ENCODE data around the gene BMPR2.
"Not testable (repeated sequence)": the region's sequence is repeated elsewhere in the genome, so short reads cannot be mapped to it uniquely, and the experiment has no call there.

The BMPR2 gene

DNA sequence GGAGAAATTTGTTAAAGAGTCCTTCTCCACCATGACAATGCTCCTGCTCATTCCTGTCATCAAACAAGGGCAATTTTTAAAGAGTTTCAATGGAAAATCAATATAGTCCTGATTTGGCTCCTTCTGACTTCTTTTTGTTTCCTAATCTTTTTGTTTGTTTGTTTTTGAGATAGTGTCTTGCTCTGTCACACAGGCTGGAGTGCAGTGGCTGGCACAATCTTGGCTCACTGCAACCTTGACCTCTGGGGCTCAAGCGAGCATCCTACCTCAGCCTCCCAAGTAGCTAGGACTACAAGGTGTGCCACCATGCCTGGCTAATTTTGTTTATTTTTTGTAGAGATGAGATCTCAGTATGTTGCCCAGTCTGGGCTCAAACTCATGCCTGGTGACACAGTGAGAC lies 58.3 kb downstream of the BMPR2 start:
- in situ Hi-C loops (cut with HindIII; ENCODE audit: low pct_ligation_motif_present, low pct_unique_long_range_greater_than_20kb, low sequenced_read_pairs) = no loop called here

DNA sequence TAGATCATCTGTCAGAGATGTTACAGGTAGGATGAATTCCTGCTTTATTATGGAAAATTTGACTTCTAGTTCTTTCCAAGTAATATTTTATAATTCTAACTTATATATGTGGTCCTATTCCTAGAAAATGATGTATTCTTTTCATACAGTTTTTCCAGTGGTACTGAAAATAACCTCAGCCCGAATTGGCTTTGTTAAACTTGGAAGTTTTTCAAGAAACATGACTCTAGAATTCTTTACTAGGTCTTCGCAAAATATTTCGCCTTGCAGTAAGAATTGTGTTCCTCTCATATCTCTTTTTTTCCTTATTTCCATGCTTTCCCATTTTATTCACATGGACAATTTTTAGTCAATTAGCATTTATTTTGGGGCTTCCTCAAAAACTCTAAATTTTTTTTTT lies 60.5 kb downstream of the BMPR2 start:
- no peak for DNase-seq
- in situ Hi-C loops (cut with HindIII; ENCODE audit: low pct_ligation_motif_present, low pct_unique_long_range_greater_than_20kb, low sequenced_read_pairs) = no loop called here

More for the DNA sequence above, 58.3 kb downstream of the BMPR2 start:
- DNase-seq = no peak

DNA sequence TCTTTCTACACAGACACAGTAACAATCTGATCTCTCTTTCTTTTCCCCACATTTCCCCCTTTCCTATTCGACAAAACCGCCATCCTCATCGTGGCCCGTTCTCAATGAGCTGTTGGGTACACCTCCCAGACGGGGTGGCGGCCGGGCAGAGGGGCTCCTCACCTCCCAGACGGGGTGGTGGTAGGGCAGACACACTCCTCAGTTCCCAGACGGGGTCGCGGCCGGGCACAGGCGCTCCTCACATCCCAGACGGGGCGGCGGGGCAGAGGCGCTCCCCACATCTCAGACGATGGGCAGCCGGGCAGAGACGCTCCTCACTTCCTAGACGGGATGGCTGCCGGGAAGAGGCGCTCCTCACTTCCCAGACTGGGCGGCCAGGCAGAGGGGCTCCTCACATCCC lies 64.0 kb downstream of the BMPR2 start:
- in situ Hi-C loops (cut with HindIII; ENCODE audit: low pct_ligation_motif_present, low pct_unique_long_range_greater_than_20kb, low sequenced_read_pairs); DNase-seq: not testable (repeated sequence)

DNA sequence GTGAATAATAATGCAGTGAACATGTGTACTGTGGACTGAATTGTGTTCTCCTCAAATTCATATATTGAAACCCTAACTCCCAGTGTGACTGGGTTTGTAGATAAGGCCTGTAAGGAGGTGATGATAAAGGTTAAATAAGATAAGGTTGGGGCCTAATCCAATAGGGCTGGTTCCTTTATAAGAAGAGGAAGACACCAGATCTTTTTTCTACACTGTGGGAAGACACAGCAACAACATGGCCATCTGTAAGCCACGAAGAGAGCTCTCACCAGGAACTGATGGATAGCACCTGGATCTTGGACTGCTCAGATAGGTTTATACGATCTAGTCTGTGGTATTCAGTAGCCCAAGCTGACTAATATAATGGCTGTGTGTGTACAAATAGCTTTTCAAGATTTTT lies 66.8 kb downstream of the BMPR2 start:
- no peak for DNase-seq
- in situ Hi-C loops (cut with HindIII; ENCODE audit: low pct_ligation_motif_present, low pct_unique_long_range_greater_than_20kb, low sequenced_read_pairs) = no loop called here

DNA sequence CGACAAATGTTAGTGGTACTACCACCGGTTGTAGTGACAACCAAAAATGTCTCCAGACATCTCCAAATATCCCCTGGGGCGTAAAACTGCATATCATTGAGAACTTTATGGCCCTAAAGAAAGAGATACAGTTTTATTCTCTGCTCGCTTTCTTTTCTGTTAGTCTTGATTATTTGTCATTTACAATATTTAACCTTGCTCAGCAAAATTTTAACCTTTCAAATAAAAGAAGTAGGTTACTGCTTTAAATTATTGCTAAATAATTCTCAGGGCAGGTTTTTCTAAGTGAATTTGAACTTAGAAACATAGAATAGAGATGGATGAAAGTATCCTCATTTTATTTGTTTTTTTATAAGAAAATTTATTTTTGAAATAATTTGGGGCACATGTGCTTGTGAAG lies 67.9 kb downstream of the BMPR2 start:
- in situ Hi-C loops (cut with HindIII; ENCODE audit: low pct_ligation_motif_present, low pct_unique_long_range_greater_than_20kb, low sequenced_read_pairs) = no loop called here
- no peak for DNase-seq

DNA sequence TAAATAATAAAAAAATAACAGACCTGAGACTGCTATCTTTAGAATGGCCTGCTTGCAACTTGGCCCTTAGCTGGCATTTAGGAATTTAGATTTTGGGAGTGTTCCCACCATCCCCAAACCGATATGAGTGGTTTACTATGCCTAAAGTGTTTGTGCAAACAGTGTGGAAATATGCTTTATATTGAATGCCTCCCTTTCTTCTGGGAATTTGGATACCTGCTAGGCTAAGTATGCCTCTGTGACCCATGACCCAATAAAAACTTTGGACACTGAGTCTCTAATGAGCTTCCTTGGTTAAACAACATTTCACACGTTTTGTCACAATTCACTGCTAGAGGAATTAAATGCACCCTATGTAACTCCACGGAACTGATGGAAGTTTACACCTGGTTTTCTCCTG lies 73.2 kb downstream of the BMPR2 start:
- in situ Hi-C loops (cut with HindIII; ENCODE audit: low pct_ligation_motif_present, low pct_unique_long_range_greater_than_20kb, low sequenced_read_pairs) = no loop called here
- no peak for DNase-seq

DNA sequence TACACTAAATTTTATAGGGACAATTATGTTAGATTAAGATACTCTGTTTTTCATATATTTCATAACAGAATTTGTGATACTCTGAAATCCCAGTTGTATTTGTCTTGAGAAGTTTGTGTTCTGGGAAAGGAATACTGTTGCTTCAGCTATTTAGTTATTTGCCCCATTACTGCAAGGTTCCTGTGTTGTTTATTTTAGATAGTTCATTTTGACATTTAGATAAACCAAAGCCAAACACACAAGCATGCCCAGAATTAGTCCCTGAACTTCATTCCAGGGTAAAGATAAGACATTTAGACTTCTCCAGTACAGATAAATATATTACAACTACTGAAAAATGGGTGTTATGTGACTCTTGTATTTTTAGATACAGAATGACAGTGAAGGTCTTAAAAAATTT lies 74.7 kb downstream of the BMPR2 start:
- no peak for DNase-seq
- in situ Hi-C loops (cut with HindIII; ENCODE audit: low pct_ligation_motif_present, low pct_unique_long_range_greater_than_20kb, low sequenced_read_pairs) = no loop called here

DNA sequence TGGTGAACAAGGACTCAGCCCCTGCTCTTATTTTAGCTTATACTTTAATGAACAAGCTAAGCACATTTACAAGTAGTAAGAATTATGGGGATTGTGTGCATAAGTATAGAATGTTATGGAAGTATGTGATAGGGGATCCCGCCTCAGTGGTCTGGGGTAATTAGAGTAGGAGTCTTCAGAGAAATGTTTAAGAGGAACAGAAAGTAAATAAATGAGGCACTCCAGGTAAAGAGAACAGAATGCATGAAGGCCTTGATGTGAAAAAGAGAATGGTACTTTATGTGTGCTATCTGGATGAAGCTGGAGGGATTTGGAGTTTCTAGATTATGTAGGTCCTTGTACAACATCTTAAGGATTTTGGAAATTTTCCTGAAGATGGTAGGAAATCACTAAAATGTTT lies 76.6 kb downstream of the BMPR2 start:
- no peak for DNase-seq
- in situ Hi-C loops (cut with HindIII; ENCODE audit: low pct_ligation_motif_present, low pct_unique_long_range_greater_than_20kb, low sequenced_read_pairs) = no loop called here

DNA sequence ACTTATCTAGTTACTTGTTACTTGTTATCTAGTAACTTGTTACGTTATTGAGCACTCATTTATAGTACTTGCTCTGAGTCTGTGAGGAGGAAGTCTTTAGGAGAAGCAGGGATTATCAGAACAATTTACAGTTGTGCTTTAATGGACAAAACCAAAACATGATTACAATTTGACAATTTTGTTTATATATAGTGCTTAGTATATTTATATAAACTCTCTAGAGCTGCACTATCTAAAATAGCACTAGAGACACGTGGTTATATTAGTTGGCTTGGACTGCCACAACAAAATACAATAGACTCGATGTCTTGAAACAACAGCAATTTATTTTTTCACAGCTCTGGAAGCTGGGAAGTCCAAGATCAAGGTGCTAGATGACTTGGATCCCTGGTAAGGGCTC lies 78.4 kb downstream of the BMPR2 start:
- DNase-seq = no peak
- in situ Hi-C loops (cut with HindIII; ENCODE audit: low pct_ligation_motif_present, low pct_unique_long_range_greater_than_20kb, low sequenced_read_pairs) = no loop called here

DNA sequence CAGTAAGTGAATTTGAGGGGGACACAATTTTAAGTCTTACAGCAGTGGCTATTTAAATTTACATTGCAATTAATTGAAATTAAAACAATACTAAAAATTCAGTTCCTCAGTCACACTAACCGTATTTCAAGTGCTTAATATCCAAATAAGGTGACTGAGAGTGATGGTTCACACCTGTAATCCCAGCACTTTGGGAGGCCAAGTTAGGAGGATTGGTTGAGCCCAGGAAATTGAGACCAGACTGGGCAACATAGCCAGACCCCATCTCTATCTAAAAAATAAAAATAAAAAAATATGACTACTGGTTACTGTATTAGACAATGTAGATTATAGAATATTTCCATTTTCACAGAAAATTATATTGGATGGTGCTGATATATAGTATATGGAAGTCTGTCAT lies 79.0 kb downstream of the BMPR2 start:
- no peak for DNase-seq
- in situ Hi-C loops (cut with HindIII; ENCODE audit: low pct_ligation_motif_present, low pct_unique_long_range_greater_than_20kb, low sequenced_read_pairs) = no loop called here

DNA sequence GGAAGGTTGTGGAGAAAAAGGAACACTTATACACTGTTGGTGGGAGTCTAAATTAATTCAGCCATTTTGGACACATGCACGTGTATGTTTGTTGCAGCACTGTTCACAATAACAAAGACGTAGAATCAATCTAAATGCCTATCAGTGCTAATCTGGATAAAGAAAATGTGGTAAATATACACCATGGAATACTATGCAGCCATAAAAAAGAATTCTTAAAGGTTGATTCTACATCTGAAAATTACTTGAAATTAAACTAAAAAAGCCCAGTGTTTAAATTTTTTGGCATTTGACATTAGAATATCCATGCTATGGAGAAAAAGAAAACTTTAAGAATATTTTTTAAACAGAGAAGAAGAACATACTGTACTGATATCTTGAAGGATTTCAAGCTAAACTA lies 84.0 kb downstream of the BMPR2 start:
- in situ Hi-C loops (cut with HindIII; ENCODE audit: low pct_ligation_motif_present, low pct_unique_long_range_greater_than_20kb, low sequenced_read_pairs) = no loop called here

DNA sequence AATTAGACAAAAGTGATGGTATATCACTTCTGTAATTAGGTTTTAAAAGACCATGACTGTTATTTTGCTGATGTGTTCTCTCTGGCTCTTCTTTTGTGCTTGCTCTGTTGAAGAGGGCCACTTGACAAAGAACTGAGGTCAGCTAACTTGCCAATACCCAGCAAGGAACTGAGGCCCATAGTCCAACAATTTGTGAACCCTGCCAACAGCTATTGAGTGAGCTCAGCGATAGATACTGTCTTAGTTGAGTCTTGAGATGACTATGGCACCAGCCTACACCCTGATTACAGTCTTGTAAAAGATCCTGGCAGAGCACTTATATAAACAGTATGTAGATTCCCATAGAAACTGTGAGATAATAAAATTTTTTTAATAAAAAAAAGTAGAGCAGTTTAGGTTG lies 103.0 kb downstream of the BMPR2 start:
- in situ Hi-C loops (cut with HindIII; ENCODE audit: low pct_ligation_motif_present, low pct_unique_long_range_greater_than_20kb, low sequenced_read_pairs) = no loop called here
- no peak for DNase-seq

More for the DNA sequence above, 84.0 kb downstream of the BMPR2 start:
- DNase-seq = no peak

DNA sequence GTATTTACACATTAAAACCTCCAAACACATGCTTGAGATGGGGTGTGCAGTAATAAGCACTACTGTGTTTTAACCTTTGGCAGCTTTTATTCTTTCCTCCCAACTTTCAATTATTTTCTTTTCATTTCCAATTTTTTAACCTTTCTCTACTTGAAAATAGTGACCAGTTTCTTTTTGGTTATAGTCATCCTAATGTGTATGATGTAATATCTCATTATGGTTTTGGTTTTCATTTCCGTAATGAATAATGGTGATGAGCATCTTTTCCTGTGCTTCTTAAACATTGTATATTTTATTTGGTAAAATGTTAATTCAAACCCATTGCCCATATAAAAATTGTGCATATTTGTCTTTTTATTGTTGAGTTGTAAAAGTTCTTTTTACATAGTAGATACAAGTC lies 103.5 kb downstream of the BMPR2 start:
- in situ Hi-C loops (cut with HindIII; ENCODE audit: low pct_ligation_motif_present, low pct_unique_long_range_greater_than_20kb, low sequenced_read_pairs) = no loop called here
- no peak for DNase-seq

DNA sequence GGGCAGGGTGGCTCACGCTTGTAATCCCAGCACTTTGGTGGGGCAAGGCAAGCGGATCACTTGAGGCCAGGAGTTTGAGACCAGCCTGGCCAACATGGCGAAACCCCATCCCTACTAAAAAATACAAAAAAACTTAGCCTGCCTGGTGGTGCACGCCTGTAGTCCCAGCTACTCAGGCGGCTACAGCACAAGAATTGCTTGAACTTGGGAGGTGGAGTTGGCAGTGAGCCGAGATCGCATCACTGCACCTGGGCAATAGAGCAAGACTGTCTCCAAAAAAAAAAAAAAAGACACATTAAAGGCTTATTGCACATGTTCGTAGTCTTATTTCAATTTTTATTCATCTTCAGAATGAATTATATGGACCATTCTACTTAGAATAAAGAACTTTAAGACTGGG lies 110.2 kb downstream of the BMPR2 start:
- peak; percentile 43 for DNase-seq
- in situ Hi-C loops (cut with HindIII; ENCODE audit: low pct_ligation_motif_present, low pct_unique_long_range_greater_than_20kb, low sequenced_read_pairs) = no loop called here

DNA sequence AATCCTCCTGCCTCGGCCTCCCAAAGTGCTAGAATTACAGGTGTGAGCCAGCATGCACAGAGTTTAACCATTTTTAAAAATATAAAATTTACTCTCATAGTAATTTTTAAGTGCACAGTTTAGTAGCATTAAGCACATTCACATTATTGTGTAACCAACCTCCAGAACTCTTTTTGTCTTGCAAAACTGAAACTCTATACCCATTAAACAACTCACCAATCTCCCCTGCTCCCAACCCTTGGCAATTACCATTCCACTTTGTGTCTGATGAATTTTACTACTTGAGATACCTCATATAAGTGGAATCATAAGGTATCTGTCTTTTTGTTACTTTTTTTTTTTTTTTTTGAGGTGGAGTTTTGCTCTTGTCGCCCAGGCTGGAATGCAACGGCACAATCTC lies 112.5 kb downstream of the BMPR2 start:
- in situ Hi-C loops (cut with HindIII; ENCODE audit: low pct_ligation_motif_present, low pct_unique_long_range_greater_than_20kb, low sequenced_read_pairs) = no loop called here
- no peak for DNase-seq

DNA sequence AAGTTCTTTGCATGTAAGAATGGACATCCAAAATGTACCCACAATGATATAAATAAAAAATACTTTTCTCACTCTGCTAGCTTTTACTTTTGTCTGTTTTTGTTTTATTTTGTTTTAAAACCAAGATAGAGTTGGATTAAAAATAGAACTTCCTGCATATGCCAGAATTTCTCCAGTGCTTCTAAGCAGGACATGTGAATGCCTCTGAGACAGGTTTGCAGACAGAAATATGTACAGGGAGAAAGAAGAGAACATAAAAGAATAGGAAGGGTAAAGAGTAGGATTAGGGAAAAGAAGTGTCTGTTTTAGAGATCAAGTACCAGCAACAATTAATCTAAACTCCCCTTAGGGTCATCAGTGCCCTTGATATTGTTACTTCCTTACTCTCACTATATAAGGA lies 114.4 kb downstream of the BMPR2 start:
- in situ Hi-C loops (cut with HindIII; ENCODE audit: low pct_ligation_motif_present, low pct_unique_long_range_greater_than_20kb, low sequenced_read_pairs) = no loop called here
- no peak for DNase-seq

DNA sequence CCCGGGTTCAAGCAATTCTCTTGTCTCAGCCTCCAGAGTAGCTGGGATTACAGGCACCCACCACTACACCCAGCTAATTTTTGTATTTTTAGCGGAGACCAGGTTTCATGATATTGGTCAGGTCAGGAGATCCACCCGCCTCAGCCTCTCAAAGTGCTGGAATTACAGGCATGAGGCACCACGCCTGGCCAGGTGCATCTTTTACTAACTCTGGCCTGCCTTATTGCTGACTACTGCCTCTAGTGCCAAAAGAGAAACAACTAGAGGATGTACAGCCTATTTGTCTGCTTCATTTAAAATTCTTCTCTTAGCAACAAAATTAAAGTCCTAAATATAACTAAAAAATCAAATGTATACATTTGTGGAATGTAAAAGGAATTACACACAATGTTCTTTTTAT lies 115.4 kb downstream of the BMPR2 start:
- in situ Hi-C loops (cut with HindIII; ENCODE audit: low pct_ligation_motif_present, low pct_unique_long_range_greater_than_20kb, low sequenced_read_pairs) = no loop called here
- no peak for DNase-seq

DNA sequence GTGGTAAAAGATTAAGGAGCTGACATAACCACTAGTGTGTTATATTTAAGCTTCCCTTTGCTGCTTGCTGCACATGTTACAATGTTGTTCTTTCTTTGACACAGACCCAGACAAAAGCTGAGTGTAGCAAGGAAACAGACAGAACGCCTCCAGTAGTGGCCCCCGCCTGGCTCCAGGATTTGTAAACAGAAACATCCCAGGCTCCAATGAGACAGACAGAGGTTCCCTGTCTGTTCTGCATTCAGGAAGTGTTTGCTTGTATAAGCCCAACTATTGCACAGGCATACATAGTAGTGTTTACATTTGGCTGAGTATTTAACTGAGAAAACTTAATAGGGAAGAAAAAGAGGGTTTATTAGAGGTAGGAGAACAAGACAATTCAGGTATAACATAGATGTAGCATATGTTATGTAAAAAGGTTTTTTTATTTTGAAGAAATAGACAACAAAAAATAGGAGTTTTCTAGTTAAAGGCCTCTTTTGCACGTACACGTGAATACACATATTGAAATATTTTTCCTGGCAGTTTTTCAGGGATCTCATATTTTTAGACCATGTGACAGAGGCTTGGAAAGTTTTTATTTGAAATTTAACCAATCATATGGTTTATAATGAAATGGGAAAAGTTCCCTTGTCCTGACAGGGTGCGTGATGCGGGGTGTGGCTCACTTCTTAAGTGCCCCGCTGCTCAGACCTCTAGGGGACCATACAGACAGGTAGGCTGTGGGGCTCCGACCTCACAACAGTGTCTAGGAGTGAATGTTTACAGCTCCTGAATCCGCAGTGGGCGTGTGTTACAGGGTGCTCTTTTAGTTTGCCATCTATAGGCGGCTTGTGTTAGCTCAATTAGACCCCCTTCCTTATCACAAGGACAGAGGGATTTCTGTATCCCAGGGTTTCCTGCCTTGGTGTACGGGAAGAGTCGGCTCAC lies 118.4 kb downstream of the BMPR2 start:
- in situ Hi-C loops (cut with HindIII; ENCODE audit: low pct_ligation_motif_present, low pct_unique_long_range_greater_than_20kb, low sequenced_read_pairs) = no loop called here
- no peak for DNase-seq

DNA sequence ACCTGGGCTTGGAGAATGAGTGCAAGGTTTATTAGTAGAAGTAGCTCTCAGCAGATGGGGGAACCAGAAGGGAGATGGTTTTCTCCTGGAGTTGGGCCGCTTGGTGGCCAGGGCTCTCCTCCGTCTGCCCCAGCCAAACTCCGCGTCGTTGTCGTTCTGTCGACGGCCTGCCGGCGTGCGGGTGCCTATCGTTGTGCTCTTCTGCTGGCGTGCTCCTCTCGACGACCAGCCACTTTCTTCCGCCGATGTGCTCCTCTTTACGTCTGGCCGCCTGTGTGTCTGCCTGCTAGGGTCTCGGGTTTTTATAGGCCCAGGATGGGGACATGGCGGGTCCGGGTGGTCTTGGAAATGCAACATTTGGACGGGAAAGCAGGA lies 119.1 kb downstream of the BMPR2 start:
- in situ Hi-C loops (cut with HindIII; ENCODE audit: low pct_ligation_motif_present, low pct_unique_long_range_greater_than_20kb, low sequenced_read_pairs) = no loop called here
- DNase-seq = no peak

DNA sequence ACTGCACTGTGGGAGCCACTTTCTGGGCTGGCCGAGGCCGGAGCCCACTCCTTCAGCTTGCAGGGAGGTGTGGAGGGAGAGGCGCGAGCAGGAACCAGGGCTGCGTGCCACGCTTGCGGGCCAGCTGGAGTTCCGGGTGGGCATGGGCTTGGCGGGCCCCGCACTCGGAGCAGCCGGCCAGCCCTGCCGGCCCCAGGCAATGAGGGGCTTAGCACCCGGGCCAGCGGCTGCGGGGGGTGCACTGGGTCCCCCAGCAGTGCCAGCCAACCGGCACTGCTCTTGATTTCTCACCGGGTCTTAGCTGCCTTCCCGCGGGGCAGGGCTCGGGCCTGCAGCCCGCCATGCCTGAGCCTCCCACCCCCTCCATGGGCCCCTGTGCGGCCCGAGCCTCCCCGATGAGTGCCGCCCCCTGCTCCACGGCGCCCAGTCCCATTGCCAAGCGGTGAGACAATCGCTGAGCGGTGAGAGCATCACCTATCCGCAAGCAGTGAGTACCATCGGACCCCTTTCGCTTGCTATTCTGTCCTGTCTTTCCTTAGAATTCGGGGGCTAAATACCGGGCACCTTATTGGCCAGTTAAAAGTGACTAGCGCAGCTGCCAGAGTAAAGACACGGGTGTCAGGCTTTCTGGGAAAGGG lies 120.8 kb downstream of the BMPR2 start:
- DNase-seq; in situ Hi-C loops (cut with HindIII; ENCODE audit: low pct_ligation_motif_present, low pct_unique_long_range_greater_than_20kb, low sequenced_read_pairs): not testable (repeated sequence)

All from ACHN (cell line).